Body of pancreas (tissue), 4 donors: ENCODE results near the gene CHM. TPM values are rescaled to one million over a fixed set of nuclear protein-coding genes. Genes with fewer than 3 reads are reported as not detected.

Source experiments
- ATAC-seq: fragments of 150-250 bp; one replicate; pipeline ENCODE4 v1.9.1; 2016
- DNase-seq, 4 donors: peaks; one replicate each; pipeline ENCODE4 v3.0.0-alpha.2; 2019
- H3K27ac ChIP-seq, 4 donors: fragments of 200-600 bp; sonication (generic); 1 replicate in 3 of 4; 2 replicates in 1 of 4; pipeline versions ENCODE4 v1.5.1 to v1.6.1; 2016 to 2019; ENCODE audit warnings: mild to moderate bottlenecking in 1 of 4, mixed read lengths in 1 of 4, moderate library complexity in 1 of 4
- H3K27me3 ChIP-seq, 2 donors: fragments of 200-600 bp; sonication (generic); one replicate each; pipeline ENCODE4 v1.6.0; 2016; ENCODE audit warnings: mild to moderate bottlenecking in 1 of 2
- H3K36me3 ChIP-seq, 2 donors: fragments of 200-600 bp; sonication (generic); replicated peaks in 1 of 2; 2 replicates each; pipeline ENCODE4 v1.5.1; 2016; ENCODE audit warnings: low read depth in 2 of 2; ENCODE audit not compliant: insufficient read depth in 1 of 2
- H3K4me1 ChIP-seq: fragments of 200-600 bp; sonication (generic); one replicate; pipeline ENCODE4 v1.6.0; 2016
- H3K4me3 ChIP-seq, 2 donors: fragments of 200-600 bp; sonication (generic); 1 replicate in 1 of 2; 2 replicates in 1 of 2; pipeline ENCODE4 v1.5.1; 2016 to 2019
- H3K9me3 ChIP-seq, 3 donors: fragments of 200-600 bp; sonication (generic); 1 replicate in 2 of 3; 2 replicates in 1 of 3; pipeline ENCODE4 v1.5.1; 2016
- POLR2A ChIP-seq, 3 donors: fragments of 450-650 bp; IDR thresholded peaks; one replicate each; pipeline ENCODE4 v1.6.1; 2016; ENCODE audit warnings: antibody characterized with exemption in 3 of 3, mild to moderate bottlenecking in 2 of 3
- WGBS, 2 donors: methylation state at CpG; one replicate each; pipeline ENCODE4 v1.1.5; 2017; 5-methylcytosine and 5-hydroxymethylcytosine counted together
- intact Hi-C: fragments of 100-400 bp; cut with DNase I; formaldehyde crosslinking; loops from one replicate; pipeline ENCODE4 v1.15.1; 2023
- total RNA-seq, 2 donors: library from RNA; depleted of rRNA; stranded (reverse); fragments of >200 nt; gene quantifications; one replicate each; pipeline ENCODE4 v1.1.0, GENCODE V29; 2016
- TF ChIP-seq, protein P1 (sequence below), 7 experiments: fragments of 450-650 bp in 4 of 7; fragments of 200-600 bp in 3 of 7; sonication (generic) in 3 of 7; IDR thresholded peaks; one replicate each; pipeline ENCODE4 v1.5.1; 2016 to 2019; ENCODE audit warnings: antibody characterized with exemption in 7 of 7

CHM gene, protein sequence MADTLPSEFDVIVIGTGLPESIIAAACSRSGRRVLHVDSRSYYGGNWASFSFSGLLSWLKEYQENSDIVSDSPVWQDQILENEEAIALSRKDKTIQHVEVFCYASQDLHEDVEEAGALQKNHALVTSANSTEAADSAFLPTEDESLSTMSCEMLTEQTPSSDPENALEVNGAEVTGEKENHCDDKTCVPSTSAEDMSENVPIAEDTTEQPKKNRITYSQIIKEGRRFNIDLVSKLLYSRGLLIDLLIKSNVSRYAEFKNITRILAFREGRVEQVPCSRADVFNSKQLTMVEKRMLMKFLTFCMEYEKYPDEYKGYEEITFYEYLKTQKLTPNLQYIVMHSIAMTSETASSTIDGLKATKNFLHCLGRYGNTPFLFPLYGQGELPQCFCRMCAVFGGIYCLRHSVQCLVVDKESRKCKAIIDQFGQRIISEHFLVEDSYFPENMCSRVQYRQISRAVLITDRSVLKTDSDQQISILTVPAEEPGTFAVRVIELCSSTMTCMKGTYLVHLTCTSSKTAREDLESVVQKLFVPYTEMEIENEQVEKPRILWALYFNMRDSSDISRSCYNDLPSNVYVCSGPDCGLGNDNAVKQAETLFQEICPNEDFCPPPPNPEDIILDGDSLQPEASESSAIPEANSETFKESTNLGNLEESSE
- 10 to 100 TPM in 1 of 2 donors, 1 to 10 TPM in 1; 7.9 to 11.2 TPM for total RNA-seq

DNA sequence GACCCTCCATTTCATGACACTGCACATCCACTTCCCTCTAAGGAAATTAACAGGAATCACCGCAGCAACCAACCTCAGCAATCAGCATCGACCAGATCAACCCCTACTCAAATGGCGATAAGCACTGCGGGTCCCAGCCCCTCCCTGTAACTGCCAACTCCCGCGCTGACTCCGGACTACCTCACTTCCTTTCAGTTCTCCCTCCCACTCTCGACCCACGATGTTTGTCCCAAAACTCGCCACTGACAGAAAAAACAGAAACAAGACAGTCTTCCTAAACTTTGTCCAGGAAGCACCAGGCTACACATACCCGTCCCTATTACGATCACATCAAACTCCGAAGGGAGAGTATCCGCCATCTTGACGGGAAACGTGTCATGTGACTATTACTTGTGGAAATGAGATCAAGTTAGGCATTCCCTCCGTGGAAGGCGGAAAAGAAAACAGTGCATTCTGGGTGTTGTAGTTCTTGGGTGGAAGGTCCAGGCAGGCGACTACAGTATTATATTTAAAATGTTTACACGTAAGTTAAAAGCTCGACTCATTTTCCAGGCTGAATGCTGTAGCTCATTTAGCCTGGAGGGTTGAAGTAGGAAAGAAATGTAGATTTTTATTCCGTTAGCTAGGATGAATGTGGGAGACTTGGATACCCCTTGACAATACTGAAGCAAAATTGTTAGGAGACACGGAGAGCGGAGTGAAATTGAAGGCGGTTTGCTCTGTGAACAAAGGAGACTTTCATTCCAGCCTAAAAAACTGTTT lies at the start of gene CHM:
TSS of gene CHM (minus strand) at position 385 of the 762 bp plus-strand sequence. CDS start at position 359, 26 bp downstream.
- peak; percentile 99 for ATAC-seq
- intact Hi-C loops = no loop called here
- DNase-seq = peak; percentile 52 to 74 (median 64)
- WGBS, 2 donors = 0% methylated on average over 21 to 25 of the region's 25 CpGs
- Histone ChIP-seq H3K4me1 (peaks cover 6% of the 10 kb centered on the region), H3K4me3 (peak within 1 kb of the TSS; percentile 32 to 46), H3K27me3 (no peaks in the 10 kb centered on the region), H3K9me3 (no peaks in the 10 kb centered on the region), H3K27ac (peak within 1 kb of the TSS; percentile 55 to 86 (median 74)), H3K36me3 (no peaks in the 10 kb centered on the region)
- peak in 2 of 3 donors; percentile 62 to 69 for TF ChIP-seq POLR2A (IDR thresholded peaks at IDR 0.05)
- TF ChIP-seq, protein P1, sequence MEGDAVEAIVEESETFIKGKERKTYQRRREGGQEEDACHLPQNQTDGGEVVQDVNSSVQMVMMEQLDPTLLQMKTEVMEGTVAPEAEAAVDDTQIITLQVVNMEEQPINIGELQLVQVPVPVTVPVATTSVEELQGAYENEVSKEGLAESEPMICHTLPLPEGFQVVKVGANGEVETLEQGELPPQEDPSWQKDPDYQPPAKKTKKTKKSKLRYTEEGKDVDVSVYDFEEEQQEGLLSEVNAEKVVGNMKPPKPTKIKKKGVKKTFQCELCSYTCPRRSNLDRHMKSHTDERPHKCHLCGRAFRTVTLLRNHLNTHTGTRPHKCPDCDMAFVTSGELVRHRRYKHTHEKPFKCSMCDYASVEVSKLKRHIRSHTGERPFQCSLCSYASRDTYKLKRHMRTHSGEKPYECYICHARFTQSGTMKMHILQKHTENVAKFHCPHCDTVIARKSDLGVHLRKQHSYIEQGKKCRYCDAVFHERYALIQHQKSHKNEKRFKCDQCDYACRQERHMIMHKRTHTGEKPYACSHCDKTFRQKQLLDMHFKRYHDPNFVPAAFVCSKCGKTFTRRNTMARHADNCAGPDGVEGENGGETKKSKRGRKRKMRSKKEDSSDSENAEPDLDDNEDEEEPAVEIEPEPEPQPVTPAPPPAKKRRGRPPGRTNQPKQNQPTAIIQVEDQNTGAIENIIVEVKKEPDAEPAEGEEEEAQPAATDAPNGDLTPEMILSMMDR (IDR thresholded peaks at IDR 0.05) = no peak

DNA sequence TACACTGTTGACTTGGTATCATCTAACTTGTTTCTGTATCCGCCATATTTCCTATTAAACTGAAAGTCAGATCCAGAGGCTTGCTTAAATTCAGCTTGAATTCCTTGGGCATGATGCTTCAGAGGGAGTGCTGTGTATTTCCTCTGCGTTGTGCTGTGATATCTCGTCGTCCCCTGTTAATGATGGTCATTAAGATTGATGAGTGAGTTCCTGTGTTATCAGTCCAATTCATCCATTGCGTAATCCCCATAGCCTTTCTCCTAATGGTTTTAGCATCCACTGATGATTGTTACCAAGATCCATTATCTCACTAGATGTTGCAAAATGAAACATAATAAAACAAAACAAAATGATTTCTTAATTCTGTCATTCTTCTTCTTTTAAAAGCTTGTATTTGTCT lies 31.3 kb upstream of the CHM start:
- intact Hi-C loops = no loop called here
- Histone ChIP-seq H3K4me1 (no peaks in the 10 kb centered on the region), H3K36me3 (no peaks in the 10 kb centered on the region), H3K9me3 (no peaks in the 10 kb centered on the region), H3K27me3 (no peaks in the 10 kb centered on the region), H3K27ac (no peak overlapping the region), H3K4me3 (no peak overlapping the region)
- no peak for TF ChIP-seq POLR2A (IDR thresholded peaks at IDR 0.05)
- TF ChIP-seq, protein P1 (IDR thresholded peaks at IDR 0.05) = no peak
- ATAC-seq (no peak), DNase-seq (no peak)
- 28 to 33% methylated on average over 5 of the region's 5 CpGs for WGBS, 2 donors

DNA sequence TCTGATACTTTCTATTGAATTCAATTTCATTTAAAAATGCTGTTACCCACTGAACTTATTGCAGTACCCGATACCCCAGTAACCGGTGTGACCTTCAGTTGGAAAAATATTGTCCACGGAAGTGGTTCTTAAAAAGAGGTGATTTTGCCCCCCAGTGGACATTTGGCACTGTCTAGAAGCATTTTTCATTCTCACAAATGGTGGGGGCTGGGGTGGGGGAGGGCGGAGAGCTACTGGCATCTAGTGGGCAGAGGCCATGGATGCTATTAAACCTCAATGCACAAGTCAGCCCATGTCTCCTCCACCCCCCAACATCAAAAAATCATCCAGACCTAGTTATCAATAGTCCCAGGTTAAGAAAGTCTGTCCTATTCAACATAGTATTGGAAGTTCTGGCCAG lies 19.6 kb upstream of the CHM start:
- TF ChIP-seq POLR2A (IDR thresholded peaks at IDR 0.05) = no peak
- TF ChIP-seq, protein P1 (IDR thresholded peaks at IDR 0.05) = no peak
- no peaks in the 10 kb centered on the region for H3K36me3 ChIP-seq
- no peaks in the 10 kb centered on the region for H3K9me3 ChIP-seq
- no peak overlapping the region for H3K27ac ChIP-seq
- DNase-seq = no peak
- H3K4me1 ChIP-seq = no peaks in the 10 kb centered on the region
- no peak overlapping the region for H3K4me3 ChIP-seq
- 53% methylated on average over 4 of the region's 4 CpGs for WGBS, 2 donors
- no peak for ATAC-seq
- intact Hi-C loops = no loop called here
- H3K27me3 ChIP-seq = no peaks in the 10 kb centered on the region

DNA sequence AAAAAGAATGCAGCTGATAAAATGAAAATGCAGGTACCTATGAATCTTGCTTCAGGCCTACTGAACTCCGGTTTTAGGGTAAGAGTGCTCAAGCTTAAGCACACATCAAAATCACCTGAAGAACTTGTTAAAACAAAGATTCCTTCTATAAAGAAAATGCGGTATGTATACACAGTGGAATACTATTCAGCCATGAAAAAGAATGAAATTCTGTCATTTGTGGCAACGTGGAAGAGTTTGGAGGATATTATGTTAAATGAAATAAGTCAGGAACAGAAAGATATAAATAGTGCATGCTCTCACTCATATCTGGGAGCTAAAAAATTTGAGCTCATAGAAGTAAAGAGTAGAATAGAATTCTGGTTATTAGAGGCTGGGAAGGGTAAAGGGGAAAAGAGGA lies 14.0 kb upstream of the CHM start:
- Histone ChIP-seq H3K9me3 (no peaks in the 10 kb centered on the region), H3K4me1 (no peaks in the 10 kb centered on the region), H3K27ac (no peak overlapping the region), H3K36me3 (no peaks in the 10 kb centered on the region), H3K27me3 (no peaks in the 10 kb centered on the region), H3K4me3 (no peak overlapping the region)
- no peak for TF ChIP-seq POLR2A (IDR thresholded peaks at IDR 0.05)
- TF ChIP-seq, protein P1 (IDR thresholded peaks at IDR 0.05) = no peak
- intact Hi-C loops = no loop called here
- no peak for ATAC-seq
- WGBS, 2 donors = 73 to 79% methylated on average over 3 of the region's 3 CpGs
- no peak for DNase-seq
